Transverse colon (tissue), 3 donors: ENCODE results near the gene PRKAG3.

Experiments
- POLR2A ChIP-seq: fragments of 450-650 bp; IDR thresholded peaks from one replicate; pipeline ENCODE4 v1.6.1; 2016; ENCODE audit warnings: antibody characterized with exemption, mild to moderate bottlenecking, moderate library complexity
- TF ChIP-seq, protein P1 (sequence below), 5 experiments: fragments of 200-600 bp in 3 of 5; fragments of 450-650 bp in 2 of 5; sonication (generic) in 3 of 5; IDR thresholded peaks; 1 replicate in 2 of 5; 2 replicates in 3 of 5; pipeline ENCODE4 v1.5.1; 2016 to 2017; ENCODE audit warnings: antibody characterized with exemption in 5 of 5, inconsistent platforms in 3 of 5, mild to moderate bottlenecking in 2 of 5, moderate library complexity in 1 of 5

DNA sequence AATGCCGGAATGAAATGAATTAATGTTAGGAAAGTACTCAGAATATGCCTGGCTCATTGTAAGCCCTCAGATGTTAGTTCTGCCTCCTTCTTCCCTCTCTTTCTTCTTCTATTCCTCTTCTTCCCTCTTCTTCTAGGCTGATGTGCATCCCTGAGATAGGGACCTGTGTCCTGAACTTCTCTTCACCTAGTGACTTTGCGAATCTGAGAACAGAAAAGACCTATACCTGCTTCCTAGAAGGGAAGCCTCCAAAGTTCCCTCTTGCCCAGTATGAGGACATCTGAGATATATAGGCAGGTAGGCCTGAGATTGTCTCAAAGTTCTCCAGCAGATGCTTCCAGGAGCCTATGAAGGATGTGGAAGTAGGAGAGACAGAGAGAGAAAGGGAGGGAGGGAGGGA, 57.7 kb downstream of the PRKAG3 start:
- TF ChIP-seq POLR2A = no peak
- TF ChIP-seq, protein P1, sequence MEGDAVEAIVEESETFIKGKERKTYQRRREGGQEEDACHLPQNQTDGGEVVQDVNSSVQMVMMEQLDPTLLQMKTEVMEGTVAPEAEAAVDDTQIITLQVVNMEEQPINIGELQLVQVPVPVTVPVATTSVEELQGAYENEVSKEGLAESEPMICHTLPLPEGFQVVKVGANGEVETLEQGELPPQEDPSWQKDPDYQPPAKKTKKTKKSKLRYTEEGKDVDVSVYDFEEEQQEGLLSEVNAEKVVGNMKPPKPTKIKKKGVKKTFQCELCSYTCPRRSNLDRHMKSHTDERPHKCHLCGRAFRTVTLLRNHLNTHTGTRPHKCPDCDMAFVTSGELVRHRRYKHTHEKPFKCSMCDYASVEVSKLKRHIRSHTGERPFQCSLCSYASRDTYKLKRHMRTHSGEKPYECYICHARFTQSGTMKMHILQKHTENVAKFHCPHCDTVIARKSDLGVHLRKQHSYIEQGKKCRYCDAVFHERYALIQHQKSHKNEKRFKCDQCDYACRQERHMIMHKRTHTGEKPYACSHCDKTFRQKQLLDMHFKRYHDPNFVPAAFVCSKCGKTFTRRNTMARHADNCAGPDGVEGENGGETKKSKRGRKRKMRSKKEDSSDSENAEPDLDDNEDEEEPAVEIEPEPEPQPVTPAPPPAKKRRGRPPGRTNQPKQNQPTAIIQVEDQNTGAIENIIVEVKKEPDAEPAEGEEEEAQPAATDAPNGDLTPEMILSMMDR (IDR thresholded peaks at IDR 0.05) = no peak
